HepG2 (cell line): ENCODE results near the gene MTA2. TPM values are rescaled to one million over a fixed set of nuclear protein-coding genes. Genes with fewer than 3 reads are reported as not detected.

Experiments used
- ATAC-seq: fragments of 200-7000 bp; cut with Tn5 transposase; 3 replicates; pipeline ENCODE4 v1.9.1; 2020; ENCODE audit warnings: mild to moderate bottlenecking, moderate library complexity
- BruUV-seq: library from RNA; stranded (reverse); fragments of 400-500 nt; replicated peaks from 2 replicates; lab custom pipeline; 2021; lab: Mats Ljungman, UMichigan
- CTCF ChIA-PET: fragments of 300-600 bp; formaldehyde crosslinking; extraction: SDS; loops from one replicate; lab custom pipeline; 2021; ENCODE audit warnings: low total read pairs, inconsistent platforms, low intra/inter-chr PET ratio; lab: Yijun Ruan, JAX
- POLR2A ChIA-PET: fragments of 350-600 bp; sonication (Branson Sonifier 250); formaldehyde crosslinking; loops from one replicate; lab custom pipeline; 2020; ENCODE audit warnings: antibody characterized with exemption, inconsistent platforms; lab: Yijun Ruan, JAX
- DNase-seq: peaks from one replicate; pipeline ENCODE4 v3.0.0-alpha.2; 2015; ENCODE audit warnings: low spot score
- FAIRE-seq: peaks from 3 replicates; lab custom pipeline; 2011; peaks lifted over from hg19 to GRCh38; lab: Jason Lieb, UNC
- H2AFZ ChIP-seq: one replicate; pipeline ENCODE4 v1.6.1; 2011; ENCODE audit warnings: low read length, inconsistent platforms
- H3K27ac ChIP-seq: fragments of 300-600 bp; 3 replicates; pipeline ENCODE4 v1.8.0; 2011; ENCODE audit warnings: mixed run types, mild to moderate bottlenecking, mixed read lengths, low read length, inconsistent platforms; ENCODE audit not compliant: insufficient read depth; ENCODE audit errors: extremely low read length
- H3K27me3 ChIP-seq, 2 experiments: fragments of 200-600 bp in 1 of 2; 2 replicates in 1 of 2; 3 replicates in 1 of 2; pipeline versions ENCODE4 v1.6.0 to v1.8.0; 2011; ENCODE audit warnings: low read length in 2 of 2, mild to moderate bottlenecking in 2 of 2, moderate library complexity in 2 of 2, inconsistent platforms in 1 of 2; ENCODE audit not compliant: insufficient read depth in 2 of 2, control insufficient read depth in 1 of 2
- H3K36me3 ChIP-seq, 2 experiments: fragments of 200-600 bp in 1 of 2; replicated peaks in 1 of 2; 2 replicates in 1 of 2; 3 replicates in 1 of 2; pipeline versions ENCODE4 v1.5.1 to v1.8.0; 2011; ENCODE audit warnings: low read length in 2 of 2, inconsistent platforms in 1 of 2; ENCODE audit not compliant: insufficient read depth in 2 of 2, control insufficient read depth in 1 of 2
- H3K4me1 ChIP-seq: 2 replicates; pipeline ENCODE4 v1.5.1; 2012; ENCODE audit warnings: low read length, inconsistent platforms; ENCODE audit not compliant: insufficient read depth
- H3K4me2 ChIP-seq: 2 replicates; pipeline ENCODE4 v1.6.0; 2011; ENCODE audit warnings: low read depth, low read length, inconsistent platforms
- H3K4me3 ChIP-seq, 3 experiments: fragments of 200-600 bp in 1 of 3; sonication (generic), shearing (Covaris generic) in 1 of 3; replicated peaks in 1 of 3; 2 replicates each; pipeline ENCODE4 v1.5.1; 2011 to 2016; ENCODE audit warnings: low read length in 3 of 3, inconsistent platforms in 2 of 3, low read depth in 2 of 3, mild to moderate bottlenecking in 2 of 3, control low read depth in 1 of 3, mixed read lengths in 1 of 3; ENCODE audit not compliant: insufficient read depth in 1 of 3
- H3K79me2 ChIP-seq: one replicate; pipeline ENCODE4 v1.6.1; 2011; ENCODE audit warnings: low read length, inconsistent platforms; ENCODE audit not compliant: insufficient read depth
- H3K9ac ChIP-seq: 2 replicates; pipeline ENCODE4 v1.6.0; 2011; ENCODE audit warnings: mild to moderate bottlenecking, low read depth, low read length, inconsistent platforms; ENCODE audit not compliant: insufficient read depth
- H3K9me3 ChIP-seq: 2 replicates; pipeline ENCODE4 v1.5.1; 2012; ENCODE audit warnings: mild to moderate bottlenecking, low read length
- H4K20me1 ChIP-seq: 2 replicates; pipeline ENCODE4 v1.6.0; 2011; ENCODE audit warnings: inconsistent platforms, mild to moderate bottlenecking, low read length, moderate library complexity; ENCODE audit not compliant: insufficient read depth
- E2F1 ChIP-seq: sonication (generic); formaldehyde crosslinking; IDR thresholded peaks from 2 replicates; pipeline ENCODE4 v1.5.0; 2020; ENCODE audit warnings: missing genetic modification reagents
- HNF1A ChIP-seq, 2 experiments: sonication (generic) in 1 of 2; formaldehyde crosslinking in 1 of 2; IDR thresholded peaks; 2 replicates each; pipeline versions ENCODE4 v1.4.0 to v1.6.1; 2016 to 2020; ENCODE audit warnings: borderline replicate concordance in 1 of 2, low read depth in 1 of 2, mild to moderate bottlenecking in 1 of 2, missing genetic modification reagents in 1 of 2
- ISL2 ChIP-seq: sonication (generic); formaldehyde crosslinking; IDR thresholded peaks from 2 replicates; pipeline ENCODE4 v1.5.0; 2020; ENCODE audit warnings: missing genetic modification reagents
- MXD4 ChIP-seq: IDR thresholded peaks from 2 replicates; pipeline ENCODE4 v1.6.1; 2016; ENCODE audit warnings: mild to moderate bottlenecking, missing biosample characterization, missing genetic modification reagents
- NFE2 ChIP-seq: sonication (generic); formaldehyde crosslinking; IDR thresholded peaks from 2 replicates; pipeline ENCODE4 v1.4.0; 2020; ENCODE audit warnings: missing genetic modification reagents
- PAX8 ChIP-seq: sonication (generic); formaldehyde crosslinking; IDR thresholded peaks from 2 replicates; pipeline ENCODE4 v1.8.0; 2022; ENCODE audit warnings: mild to moderate bottlenecking, missing genetic modification reagents, borderline replicate concordance
- SIX4 ChIP-seq: sonication (generic); formaldehyde crosslinking; IDR thresholded peaks from 2 replicates; pipeline ENCODE4 v1.4.0; 2020; ENCODE audit warnings: missing genetic modification reagents
- SP2 ChIP-seq: sonication (generic); formaldehyde crosslinking; IDR thresholded peaks from 2 replicates; pipeline ENCODE4 v1.5.1; 2020; ENCODE audit warnings: mild to moderate bottlenecking, missing genetic modification reagents
- ZNF451 ChIP-seq: sonication (generic); formaldehyde crosslinking; IDR thresholded peaks from 2 replicates; pipeline ENCODE4 v1.5.0; 2020; ENCODE audit warnings: mild to moderate bottlenecking, missing genetic modification reagents
- ZNF770 ChIP-seq: sonication (generic); formaldehyde crosslinking; IDR thresholded peaks from 2 replicates; pipeline ENCODE4 v1.5.0; 2020; ENCODE audit warnings: mild to moderate bottlenecking, missing genetic modification reagents
- WGBS: methylation state at CpG from one replicate; pipeline ENCODE4 v1.1.6; 2017; ENCODE audit warnings: low lambda C conversion rate; 5-methylcytosine and 5-hydroxymethylcytosine counted together
- in situ Hi-C: cut with HindIII; loops from 2 replicates; pipeline ENCODE4 v1.10.0; 2017; ENCODE audit warnings: low pct_unique_long_range_greater_than_20kb; ENCODE audit not compliant: extremely low pct_ligation_motif_present
- intact Hi-C: fragments of 100-400 bp; cut with micrococcal nuclease; formaldehyde crosslinking; loops from one replicate; pipeline ENCODE4 v1.10.0; 2022; ENCODE audit not compliant: unreplicated experiment
- polyA plus RNA-seq, 8 experiments: library from polyadenylated mRNA; depleted of rRNA in 3 of 8; stranded (reverse) in 7 of 8; unstranded in 1 of 8; fragments of >200 nt; fragmentation: Illumina TruSeq in 4 of 8; extraction: Trizol in 4 of 8; gene quantifications; 2 replicates each; pipeline versions ENCODE4 v1.2.1 to v1.2.3, GENCODE V29; 2011 to 2016; ENCODE audit warnings: low read depth in 4 of 8, missing spikeins in 1 of 8, mixed read lengths in 1 of 8; ENCODE audit not compliant: insufficient read depth in 1 of 8
- total RNA-seq, 5 experiments: library from RNA; depleted of rRNA; stranded (reverse); fragments of >200 nt; fragmentation: Illumina TruSeq; extraction: Trizol; gene quantifications; 2 replicates each; pipeline ENCODE4 v1.2.3, GENCODE V29; 2016; ENCODE audit warnings: low read depth in 1 of 5

The MTA2 gene
- total and polyA plus RNA-seq, 2 of the 13 experiments (the other 11 are each of a cell fraction or from before 2014, with no cell fraction given), result 14.0 to 70.0 TPM

- CTCF ChIA-PET, result no interaction called here
Measured at GRCh38 chr11:62565100-62565802, 36.4 kb downstream of the MTA2 start.

More at GRCh38 chr11:62565100-62565802, 36.4 kb downstream of the MTA2 start:
- in situ Hi-C loops (no loop called here), intact Hi-C loops (no loop called here)
- H3K9ac ChIP-seq, result no peak overlapping the region
- no peak overlapping the region for H2AFZ ChIP-seq
- H4K20me1 ChIP-seq, result peaks cover 21% of the 10 kb centered on the region
- H3K36me3 ChIP-seq, result peaks cover 8 to 73% of the 10 kb centered on the region in 2 experiments
- H3K27me3 ChIP-seq, result no peaks in the 10 kb centered on the region
- H3K4me1 ChIP-seq, result peaks cover 83% of the 10 kb centered on the region
- BruUV-seq, result no TSS peak
- H3K79me2 ChIP-seq, result peaks cover 33% of the 10 kb centered on the region
- no peak overlapping the region for H3K27ac ChIP-seq
- FAIRE-seq, result no peak
- POLR2A ChIA-PET, result interaction anchor here (1.6 to 2.2 kb wide), 2 partner anchors 9 to 26 kb away, joined by 15 to 18 read pairs; partner anchors contain the start of genes EEF1G and TUT1
- no peak overlapping the region for H3K4me3 ChIP-seq
- ATAC-seq, result no peak; the same call in 2 of the 3 replicates
- TF ChIP-seq HNF1A (IDR thresholded peaks at IDR 0.05; ENCODE audit: low read depth) (peak; percentile 67), HNF1A (CRISPR knock-in tag; IDR thresholded peaks at IDR 0.05; ENCODE audit: borderline replicate concordance) (no peak), SP2 (CRISPR knock-in tag) (no peak), ISL2 (CRISPR knock-in tag) (no peak), SIX4 (CRISPR knock-in tag) (no peak), E2F1 (CRISPR knock-in tag) (no peak), NFE2 (CRISPR knock-in tag) (no peak), PAX8 (no peak), ZNF451 (CRISPR knock-in tag) (no peak), ZNF770 (CRISPR knock-in tag) (peak; percentile 48; the same call in 1 of the 2 replicates), MXD4 (no peak)
- TF ChIP-seq, all 625 proteins: peak for 2
- no peak for DNase-seq
- Histone ChIP-seq H3K9me3 (no peaks in the 10 kb centered on the region), H3K4me2 (no peak overlapping the region)
- 68% methylated on average over 5 of the region's 5 CpGs for WGBS
